HG03460 (cell line): ENCODE data around the gene ANKRD11.

Experiments
- ATAC-seq: cut with Tn5 transposase; IDR thresholded peaks from one replicate; pipeline ENCODE4 v1.9.1; 2021; ENCODE audit not compliant: unreplicated experiment

Gene ANKRD11

DNA sequence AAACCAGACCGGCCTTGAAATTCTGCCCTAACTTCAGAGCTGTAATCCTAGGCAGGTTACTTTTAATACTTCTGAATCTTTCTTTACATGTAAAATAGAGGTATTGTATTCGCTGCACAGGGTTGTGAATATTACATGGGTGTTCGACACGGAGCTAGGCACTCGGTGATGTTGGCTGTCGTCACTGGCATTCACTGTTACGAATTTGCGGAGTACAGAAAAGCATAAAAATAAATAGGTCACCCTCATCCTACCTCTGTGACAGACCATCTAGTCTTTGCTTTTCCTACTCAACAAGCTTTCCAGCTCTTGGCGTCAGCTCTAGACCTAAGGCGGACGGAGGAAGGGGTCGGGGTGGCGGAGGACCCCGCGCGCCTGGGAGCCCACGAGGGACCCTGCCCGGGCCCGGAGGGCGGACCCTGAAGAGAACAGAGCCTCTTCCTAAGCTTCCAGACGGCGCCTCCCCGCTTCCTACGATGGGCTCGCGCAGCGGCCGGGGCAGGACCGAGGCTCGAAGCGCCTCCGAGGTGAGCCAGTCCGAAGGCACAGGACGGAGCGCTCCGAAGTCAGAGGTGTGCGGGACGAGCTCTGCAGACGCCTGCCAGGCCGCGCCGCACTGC lies 17.0 kb upstream of the ANKRD11 start:
- ATAC-seq = peak; percentile 6

DNA sequence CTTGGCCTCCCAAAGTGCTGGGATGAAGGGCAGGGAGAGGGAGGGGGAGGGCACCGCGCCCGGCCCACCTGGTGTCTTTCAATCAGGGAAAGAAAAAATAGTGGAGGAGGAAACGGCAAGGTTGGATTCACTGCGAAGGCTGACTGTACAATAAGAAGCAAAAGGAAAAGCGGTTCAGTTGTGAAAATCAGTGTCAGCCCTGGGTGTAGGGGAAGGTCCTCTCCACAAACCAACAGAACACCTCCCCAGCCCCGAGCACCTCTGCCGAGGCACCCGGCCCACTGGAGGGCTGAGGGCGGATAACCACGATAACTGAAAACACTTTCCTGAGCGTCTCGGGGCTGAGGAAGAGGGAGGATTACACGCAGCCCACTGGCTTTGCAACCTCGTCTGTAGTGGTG lies 16.4 kb upstream of the ANKRD11 start:
- no peak for ATAC-seq

DNA sequence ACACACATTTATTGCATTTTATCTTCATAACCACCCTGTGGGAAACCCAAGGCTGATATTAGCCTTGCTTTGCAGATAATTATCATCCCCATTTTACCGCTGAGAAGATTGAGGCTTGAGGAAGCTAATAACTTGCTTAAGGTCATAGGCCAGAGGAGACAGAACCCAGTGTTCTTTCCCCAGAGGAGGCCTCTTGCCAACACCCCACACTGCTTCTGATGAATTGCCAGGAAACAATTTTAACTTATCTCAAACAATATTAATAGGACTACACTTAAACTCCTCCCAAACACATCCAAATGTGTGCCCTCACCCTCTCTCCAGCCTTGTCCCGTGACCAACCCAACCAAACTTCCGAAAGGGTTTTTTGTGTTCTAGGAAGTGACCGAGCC lies 15.7 kb upstream of the ANKRD11 start:
- ATAC-seq = no peak

DNA sequence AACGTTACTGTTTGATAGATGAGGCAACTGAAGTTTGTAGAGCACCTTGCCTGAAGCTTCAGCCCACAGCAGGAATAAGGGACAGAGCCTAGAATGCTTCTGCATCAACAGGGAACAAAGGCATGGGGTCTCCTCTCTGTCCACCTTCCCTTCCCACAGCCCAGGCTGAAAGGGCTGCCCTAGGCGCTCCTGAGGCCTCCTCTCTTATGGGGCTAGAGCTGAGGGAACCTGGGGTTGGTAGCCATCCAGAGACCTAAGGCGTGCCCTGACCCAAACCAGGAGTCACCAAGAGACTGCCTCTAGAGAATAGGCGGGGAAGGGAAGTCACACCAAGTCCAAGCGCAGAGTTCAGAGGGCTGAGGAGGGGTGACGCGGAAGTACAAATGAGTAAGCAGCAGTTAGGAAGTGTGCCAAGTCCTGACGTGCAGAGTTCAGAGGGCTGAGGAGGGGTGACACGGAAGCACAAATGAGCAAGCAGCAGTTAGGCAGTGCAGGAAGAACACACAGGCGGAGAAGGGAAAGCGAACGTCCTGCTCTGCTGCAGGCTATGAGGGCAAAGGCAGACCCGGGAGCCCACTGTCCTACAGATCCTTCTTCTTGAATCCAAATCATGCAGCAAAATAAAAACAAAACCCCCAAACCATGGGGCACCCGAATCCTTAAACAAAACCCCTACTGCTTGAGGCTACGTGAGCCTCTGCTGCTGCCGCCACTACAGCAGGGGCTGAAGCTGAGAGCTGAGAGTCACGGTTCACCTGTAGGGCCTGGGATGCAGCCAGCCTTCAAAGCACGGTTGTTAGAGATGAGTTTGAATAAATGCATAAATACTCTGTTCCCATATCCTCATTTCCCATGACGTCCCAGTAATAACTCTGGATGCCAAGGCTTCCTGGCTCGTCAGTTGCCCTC lies 15.1 kb upstream of the ANKRD11 start:
- ATAC-seq = peak; percentile 36

DNA sequence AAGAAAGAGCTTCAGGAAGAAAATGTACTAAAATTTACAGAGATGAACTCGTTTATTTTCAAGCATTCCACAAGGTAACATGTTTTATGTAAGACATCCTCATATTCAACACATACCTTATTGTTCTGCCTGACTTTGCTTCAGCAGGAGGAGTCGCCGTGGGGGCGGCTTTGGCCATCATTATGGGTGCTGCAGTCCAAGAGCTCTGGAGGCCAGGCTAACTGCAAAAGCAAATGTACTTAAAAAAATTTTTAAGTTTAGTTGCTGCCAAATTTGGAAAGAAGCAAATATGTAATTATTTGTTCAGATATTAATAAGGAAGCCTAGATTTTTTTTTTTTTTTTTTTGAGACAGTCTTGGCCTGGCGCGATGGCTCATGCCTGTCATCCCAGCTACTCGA lies 13.7 kb upstream of the ANKRD11 start:
- ATAC-seq = no peak

DNA sequence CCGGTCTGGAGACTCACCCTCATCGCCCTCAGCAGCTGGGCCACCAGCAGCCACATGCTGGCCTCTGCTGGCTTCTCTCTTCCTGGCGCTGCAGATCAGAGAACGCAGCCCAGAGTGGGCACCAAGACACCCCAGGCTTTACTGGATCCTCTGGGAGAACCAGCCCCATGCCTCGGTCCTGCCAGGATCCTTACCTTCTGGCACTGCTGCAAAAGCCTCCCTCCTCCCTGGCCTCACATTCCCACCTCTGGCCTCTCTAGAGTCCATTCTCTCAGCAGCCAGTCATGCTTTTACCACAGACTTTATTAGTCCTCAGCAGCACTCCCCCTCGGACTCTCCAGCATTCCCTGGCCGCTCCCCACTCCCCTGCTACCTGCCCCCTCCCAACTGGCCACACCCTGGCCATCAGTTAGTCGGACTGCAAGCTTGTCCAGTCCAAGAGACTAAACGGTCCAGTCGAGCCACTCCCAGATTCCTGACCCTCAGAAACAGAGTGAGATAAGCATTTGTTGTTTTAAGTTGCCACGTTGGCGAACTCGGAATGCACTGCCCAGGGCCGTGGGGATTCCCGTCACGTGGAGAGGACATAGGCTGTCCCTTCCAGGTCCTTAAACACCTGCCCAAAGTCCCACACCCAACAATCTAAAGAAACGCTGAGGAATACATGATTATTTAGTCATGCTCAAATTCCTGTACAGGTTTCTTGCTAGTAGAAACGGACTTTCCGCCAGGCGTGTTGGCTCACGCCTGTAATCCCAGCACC lies 11.9 kb upstream of the ANKRD11 start:
- ATAC-seq = no peak

DNA sequence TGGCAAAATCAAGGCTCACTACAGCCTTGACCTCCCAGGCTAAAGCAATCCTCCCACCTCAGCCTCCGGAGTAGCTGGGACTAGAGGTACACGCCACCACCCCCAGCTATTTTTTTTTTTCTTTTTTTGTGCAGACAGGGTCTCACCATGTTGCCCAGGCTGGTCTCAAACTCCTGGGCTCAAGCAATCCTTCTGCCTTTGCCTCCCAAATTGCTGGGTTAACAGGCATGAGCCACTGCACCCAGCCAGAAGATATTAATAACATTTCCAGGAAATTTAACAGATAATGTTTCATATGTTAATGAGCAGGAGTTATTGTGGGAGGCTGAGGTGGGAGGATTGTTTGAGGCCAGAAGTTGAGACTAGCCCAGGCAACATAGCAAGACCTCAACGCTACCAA lies 9.4 kb upstream of the ANKRD11 start:
- no peak for ATAC-seq

DNA sequence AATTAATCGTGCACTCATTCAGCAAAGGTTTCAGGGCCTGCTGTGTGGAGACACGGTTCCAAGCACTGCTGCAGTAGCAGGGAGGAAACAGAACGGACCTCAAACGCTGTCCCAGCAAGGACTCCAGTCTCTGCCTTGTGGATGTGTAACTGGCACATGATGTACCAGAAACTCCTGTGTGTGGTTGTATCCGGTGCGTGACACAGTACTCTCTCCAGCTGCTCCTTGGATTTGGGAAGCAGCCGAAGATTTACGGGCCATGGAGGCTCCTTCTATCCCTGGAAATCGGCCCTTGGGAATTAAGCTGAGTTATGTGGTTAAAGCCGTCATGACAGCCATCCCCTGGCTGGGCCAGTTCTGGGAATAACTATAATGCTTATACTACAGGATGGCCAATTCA lies 8.5 kb upstream of the ANKRD11 start:
- no peak for ATAC-seq

DNA sequence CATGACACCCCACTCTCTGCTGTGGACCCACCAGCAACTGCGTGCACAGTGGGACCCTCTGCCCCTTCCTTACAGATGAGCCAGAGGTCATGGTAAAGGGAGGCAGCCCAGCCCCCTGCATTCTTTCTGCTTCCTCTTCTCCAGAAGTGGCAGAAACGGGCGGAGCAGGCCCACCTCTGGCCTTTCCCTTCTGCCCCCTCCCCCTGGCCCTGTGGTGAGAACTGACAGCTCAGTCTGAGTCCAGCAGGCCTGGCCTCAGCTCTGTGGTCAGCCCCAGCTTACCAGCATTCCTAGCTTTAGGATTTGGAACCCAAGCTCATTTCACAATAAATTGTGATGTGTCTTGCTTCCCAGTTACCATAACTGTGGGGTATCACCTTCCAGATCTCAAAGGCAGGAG lies 4.8 kb upstream of the ANKRD11 start:
- no peak for ATAC-seq

DNA sequence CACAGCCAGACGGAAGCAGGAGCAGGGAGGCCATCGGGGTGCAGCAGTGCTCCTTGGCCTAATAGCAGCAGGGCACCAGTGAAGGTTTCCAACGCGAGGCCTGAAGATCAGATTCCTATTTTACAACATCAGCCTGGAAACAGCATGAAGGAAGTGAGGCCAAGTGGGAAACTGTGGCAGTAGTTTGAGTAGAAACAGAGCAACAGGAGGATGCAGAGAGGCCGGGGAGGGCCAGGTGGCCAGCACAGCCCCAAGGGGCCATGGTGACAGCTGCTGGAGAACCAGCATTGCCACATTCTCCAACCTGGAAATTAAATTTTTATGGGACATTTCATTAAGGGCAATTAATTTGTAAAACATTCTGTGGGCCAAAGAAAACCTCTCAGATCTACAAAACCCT lies 3.4 kb upstream of the ANKRD11 start:
- ATAC-seq = no peak

DNA sequence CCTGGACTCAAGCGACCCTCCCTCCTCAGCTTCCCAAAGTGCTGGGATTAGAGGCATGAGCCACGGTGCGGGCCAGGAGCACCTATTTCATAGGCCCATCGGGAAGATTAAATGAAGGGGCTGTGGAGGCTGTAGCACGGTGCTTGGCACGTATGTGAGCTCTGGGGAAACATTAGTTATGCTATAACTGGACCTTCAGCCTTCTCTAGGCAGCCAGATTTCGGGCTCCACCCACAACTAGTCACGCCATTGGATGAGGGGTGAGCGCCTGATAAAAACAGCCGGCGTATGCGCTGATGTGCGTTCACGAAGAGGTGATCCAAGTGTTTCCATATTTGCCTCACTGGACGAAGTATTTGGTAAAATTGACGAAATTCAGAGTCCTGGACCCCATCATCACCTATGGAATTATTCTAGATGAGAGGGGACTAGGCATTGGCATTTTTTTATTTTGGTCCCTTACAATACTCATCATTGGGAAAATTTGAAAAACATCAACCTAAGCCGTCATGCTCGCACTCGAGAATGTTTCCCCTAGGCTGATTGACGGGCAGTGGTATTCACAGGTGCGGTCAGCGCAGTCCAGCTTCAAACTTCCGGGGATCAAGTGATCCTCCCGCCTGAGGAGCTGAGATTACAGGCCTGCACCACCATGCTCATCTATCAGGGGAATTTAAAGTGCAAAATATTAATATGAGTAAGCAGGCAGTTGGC lies 1.8 kb upstream of the ANKRD11 start:
- no peak for ATAC-seq

DNA sequence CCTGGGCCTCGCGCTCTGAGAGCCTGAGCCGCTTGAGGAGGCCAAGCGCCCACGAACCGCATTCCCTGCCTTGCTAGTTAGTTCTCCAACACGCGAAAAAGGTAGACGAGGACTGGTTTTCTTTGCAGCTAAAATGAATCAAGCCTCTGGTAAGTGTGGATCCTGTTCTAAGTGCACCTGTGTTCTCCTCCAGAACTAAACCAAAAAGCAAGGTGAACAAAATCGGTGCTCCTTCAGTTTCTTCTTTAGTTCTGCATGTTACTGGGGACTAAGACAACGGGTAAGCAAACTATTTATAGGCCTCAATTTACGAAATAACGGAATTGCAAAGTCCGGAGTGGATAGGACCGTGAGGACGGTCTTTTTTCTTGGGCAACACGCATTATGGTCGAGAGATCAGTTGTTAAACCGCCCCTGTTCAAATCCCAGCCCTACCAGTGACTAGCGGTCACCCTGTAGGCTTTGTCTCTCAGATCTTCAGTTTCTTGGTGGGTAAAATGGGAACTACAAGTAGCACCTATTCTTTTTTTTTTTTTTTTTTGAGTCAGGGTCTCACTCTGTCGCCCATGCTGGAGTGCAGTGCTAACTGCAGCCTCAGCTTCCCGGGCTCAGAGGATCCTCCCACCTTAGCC lies 993 bp upstream of the ANKRD11 start:
- ATAC-seq = no peak

DNA sequence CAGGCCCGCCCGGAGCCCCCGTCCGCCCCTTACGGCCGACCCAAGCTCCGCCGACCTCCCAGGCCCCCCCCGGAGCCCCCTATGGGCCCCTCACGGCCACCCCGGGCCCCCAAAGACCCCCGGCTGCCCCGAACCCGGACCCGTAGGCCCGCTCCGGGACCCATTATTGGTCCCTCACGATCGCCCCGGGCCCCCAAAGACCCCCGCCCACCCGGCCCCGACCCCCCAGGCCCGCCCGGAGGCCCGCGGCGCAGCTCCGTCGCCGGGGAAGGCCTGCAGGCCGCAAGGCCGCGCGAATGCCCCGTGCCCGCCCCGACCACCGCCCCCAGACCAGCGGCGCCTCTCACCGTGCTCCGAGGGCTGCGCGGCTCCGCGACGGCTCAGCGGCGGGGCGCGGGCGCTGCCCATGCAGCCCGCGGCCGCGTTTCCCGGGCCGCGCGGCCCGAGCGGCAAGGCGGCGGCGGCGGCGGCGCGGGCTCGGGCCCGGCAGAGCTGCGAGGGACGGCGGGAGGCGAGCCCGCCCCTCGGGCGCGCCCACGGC lies 393 bp downstream of the ANKRD11 start:
- no peak for ATAC-seq

DNA sequence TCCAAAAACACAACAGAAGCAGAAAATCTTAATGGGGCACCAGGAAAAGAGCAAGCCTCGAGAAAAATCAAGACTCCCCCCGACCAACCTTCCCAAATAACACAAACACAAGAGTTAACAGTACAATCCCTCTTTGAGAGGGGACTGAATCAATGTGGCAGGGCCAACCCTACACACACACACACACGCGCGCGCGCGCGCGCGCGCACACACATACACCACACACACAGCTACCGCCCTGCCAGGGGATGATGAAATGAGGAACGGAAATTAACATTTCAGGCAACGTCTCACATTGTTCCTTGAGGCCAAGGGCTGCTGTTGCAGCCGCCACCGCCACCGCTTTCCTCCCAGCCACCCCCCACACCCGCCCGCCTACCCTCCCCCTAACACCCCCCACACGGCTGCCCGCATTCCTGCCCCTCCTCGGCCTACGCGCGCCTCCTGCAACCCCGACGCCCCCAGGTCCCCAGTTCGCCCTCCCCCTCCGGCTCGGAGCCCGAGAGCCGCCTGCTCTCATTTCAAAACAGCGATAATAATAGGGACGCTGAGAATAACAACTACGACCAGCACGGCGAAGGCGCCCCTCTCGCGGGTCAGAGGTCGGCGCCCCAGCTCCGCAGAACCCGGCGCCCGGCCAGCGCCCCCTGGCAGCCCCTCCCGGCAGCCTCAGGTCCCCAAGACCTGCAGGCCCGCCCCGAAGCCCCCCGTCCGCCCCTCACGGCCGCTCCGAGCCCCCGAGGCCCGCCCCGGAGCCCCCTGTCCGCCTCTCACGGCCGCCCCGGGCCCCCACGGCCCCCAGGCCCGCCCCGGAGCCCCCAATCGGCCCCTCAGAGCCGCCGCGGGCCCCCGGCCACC lies 1.1 kb downstream of the ANKRD11 start:
- ATAC-seq = no peak

DNA sequence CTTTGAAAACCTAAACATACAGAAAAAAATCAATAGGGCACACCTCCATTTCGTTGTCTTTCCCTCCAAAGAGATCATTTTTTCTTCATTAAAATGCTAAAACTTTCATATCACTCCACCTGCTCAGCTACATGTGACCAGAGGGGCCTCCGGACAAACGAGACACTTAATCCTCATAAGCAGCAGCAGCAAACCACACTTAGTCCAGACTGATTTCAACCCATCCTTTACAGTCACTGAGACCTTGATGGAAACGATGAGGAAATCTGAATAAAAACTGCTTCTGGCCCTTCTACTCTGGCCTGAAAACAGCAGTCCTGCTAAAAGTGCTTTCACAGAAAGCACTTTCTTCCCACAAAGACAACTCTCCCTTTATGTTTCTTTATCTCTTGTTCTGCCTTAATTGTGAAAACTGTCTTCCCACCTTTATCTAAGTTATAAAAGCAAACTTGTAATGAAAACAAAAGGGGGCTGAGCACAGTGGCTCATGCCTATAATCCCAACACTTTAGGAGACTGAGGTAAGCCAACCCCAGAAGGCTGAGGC lies 4.6 kb downstream of the ANKRD11 start:
- ATAC-seq = no peak

DNA sequence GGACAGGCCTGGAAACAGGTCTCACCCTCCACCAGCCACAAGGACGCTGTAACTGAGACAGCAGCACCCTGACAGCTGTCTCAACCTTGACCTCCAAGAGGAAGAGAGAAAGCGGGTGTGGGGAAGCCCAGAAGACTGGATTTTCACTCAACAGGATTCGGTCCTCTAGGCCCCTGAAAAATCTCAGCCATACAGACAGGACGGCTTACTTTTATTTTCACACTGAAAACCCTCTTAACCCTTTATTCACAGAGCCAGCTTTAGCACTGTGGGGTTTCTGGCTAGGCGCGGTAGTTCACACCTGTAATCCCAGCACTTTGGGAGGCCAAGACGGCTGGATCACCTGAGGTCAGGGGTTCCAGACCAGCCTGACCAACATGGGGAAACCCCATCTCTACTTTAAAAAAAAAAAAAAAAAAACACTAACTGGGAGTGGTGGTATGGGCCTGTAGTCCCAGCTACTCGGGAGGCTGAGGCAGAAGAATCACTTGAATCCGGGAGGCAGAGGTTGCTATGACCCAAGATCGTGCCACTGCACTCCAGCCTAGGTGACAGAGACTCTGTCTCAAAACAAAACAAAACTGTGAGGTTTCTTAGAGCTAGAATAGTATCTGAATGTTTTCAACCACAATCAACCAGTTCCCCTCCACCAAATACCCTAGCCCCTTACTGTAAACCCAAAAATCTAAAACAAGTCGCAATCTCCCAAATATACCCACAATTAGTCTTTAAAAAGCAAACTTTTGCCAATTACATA lies 5.3 kb downstream of the ANKRD11 start:
- ATAC-seq = peak; percentile 41

DNA sequence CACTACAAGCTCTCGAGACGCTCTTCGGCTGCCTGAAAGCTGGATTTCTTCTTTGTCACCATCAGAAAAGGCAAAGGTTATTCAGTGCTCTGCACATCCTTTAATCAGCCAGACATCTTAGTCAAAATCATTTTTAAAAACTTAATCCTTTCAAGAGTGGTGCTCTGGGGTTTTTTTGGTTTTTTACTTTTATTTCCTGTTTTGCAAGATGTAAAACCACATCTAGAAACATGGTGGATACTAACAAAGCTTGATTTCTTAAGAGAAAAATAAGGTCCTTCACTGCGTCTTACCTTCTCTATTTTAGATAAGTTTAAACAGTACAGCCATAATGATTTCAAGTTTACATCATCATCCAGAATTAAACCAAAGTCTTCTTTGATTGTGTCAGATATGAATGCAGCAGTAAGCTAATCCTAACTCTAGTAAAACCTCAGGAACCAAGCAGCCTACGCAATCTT lies 6.3 kb downstream of the ANKRD11 start:
- ATAC-seq = no peak

DNA sequence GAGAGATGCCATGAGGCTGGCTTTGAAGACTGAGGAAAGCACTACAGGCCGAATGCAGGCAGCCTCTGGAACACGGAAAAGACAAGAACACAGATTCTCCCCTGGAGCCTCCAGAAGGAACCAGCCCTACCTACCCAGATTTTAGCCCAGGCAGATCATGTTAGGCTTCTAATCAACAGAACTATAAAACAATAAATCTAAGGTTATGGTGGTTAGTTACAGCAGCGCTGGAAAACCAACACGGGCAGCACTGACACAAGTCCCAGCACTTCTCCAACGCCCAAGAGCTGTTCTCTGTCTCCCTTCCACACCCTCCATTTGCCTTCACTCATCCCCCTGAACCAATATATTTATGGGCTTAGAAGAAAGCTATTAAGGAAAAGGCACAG lies 7.5 kb downstream of the ANKRD11 start:
- ATAC-seq = no peak
